GM18498 (cell line): Measurements from ENCODE around the gene IFI6.
A peak's percentile ranks its signal among the peaks of the same experiment; 100 is the strongest.
"Not testable (repeated sequence)": the region's sequence is repeated elsewhere in the genome, so short reads cannot be mapped to it uniquely, and the experiment has no call there.

Experiments
- ATAC-seq: cut with Tn5 transposase; IDR thresholded peaks from one replicate; pipeline ENCODE4 v1.9.1; 2021; ENCODE audit warnings: mild to moderate bottlenecking, moderate library complexity; ENCODE audit not compliant: unreplicated experiment

IFI6 gene, protein sequence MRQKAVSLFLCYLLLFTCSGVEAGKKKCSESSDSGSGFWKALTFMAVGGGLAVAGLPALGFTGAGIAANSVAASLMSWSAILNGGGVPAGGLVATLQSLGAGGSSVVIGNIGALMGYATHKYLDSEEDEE

GRCh38 chr1:27671964-27672749, at the start of gene IFI6:
Gene IFI6 (minus strand): TSS chr1:27672192. CDS start chr1:27669314, 2,878 bp downstream.
- peak; percentile 79 for ATAC-seq

GRCh38 chr1:27719286-27720251, 47.6 kb upstream of the IFI6 start:
- no peak for ATAC-seq

GRCh38 chr1:27716262-27716895, 44.4 kb upstream of the IFI6 start:
- ATAC-seq, result no peak

DNA sequence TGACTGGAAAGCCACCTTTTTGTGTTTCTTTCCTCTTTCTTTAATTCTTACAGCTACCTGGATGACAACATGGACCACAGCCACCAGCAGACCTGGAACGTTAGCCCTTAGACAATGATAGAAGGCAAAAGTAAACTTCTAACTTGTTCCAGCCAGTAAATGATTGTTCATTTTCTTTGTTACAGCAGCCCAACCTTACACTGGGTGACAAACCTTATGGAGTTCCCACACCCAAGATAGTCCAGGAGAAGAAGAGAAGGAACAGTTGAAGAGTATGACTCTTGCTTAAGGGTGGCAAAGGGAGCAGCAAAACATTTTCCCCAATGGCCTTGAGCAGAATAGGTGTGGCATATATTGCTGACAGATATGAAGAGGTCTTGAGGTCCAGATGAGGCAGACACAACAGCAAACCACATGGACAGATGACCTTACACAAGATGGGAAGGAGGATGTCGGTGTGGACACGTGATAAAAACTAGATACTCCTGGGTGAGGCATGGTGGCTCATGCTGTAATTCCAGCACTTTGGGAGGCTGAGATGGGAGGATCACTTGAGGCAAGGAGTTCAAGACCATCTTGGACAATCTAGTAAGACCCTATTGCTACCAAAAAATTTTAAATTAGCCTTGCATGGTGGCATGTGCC, 42.0 kb upstream of the IFI6 start:
- ATAC-seq, result no peak

- ATAC-seq, result no peak
Observed at GRCh38 chr1:27713139-27713725, 41.2 kb upstream of the IFI6 start.

GRCh38 chr1:27710574-27710973, 38.6 kb upstream of the IFI6 start:
- no peak for ATAC-seq

GRCh38 chr1:27705545-27705944, 33.6 kb upstream of the IFI6 start:
- ATAC-seq, result no peak

- ATAC-seq, result no peak
Observed at GRCh38 chr1:27704958-27705357, 33.0 kb upstream of the IFI6 start.

DNA sequence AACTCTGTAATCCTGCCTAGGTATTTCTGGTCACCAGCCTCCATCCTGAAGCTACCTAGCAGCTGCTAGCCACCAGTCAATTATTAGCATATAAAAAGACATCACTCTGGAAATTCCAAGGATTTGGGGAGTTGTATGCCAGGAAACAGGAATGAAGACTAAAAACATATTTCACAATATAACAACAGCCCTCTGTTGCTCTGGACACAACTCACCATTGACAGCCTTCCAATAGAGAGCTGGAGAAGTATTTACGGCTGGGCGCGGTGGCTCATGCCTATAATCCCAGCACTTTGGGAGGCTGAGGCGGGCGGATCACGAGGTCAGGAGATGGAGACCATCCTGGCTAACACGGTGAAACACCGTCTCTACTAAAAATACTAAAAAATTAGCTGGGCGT, 24.8 kb upstream of the IFI6 start:
- not testable (repeated sequence) for ATAC-seq

DNA sequence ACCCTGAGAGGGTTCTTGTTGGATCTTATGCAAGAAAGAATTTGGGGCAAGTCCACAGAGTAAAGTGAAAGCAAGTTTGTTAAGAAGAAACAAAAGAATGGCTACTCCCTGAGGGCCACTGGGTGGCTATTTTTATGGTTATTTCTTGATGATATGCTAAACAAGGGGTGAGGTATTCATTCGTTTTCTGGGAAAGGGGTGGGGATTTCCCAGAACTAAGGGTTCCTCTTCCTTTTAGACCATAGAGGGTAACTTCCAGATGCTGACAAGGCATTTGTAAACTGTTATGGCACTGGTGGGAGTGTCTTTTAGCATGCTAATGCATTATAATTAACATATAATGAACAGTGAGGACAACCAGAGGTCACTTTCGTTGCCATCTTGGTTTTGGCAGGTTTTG, 18.2 kb upstream of the IFI6 start:
- ATAC-seq, result no peak

DNA sequence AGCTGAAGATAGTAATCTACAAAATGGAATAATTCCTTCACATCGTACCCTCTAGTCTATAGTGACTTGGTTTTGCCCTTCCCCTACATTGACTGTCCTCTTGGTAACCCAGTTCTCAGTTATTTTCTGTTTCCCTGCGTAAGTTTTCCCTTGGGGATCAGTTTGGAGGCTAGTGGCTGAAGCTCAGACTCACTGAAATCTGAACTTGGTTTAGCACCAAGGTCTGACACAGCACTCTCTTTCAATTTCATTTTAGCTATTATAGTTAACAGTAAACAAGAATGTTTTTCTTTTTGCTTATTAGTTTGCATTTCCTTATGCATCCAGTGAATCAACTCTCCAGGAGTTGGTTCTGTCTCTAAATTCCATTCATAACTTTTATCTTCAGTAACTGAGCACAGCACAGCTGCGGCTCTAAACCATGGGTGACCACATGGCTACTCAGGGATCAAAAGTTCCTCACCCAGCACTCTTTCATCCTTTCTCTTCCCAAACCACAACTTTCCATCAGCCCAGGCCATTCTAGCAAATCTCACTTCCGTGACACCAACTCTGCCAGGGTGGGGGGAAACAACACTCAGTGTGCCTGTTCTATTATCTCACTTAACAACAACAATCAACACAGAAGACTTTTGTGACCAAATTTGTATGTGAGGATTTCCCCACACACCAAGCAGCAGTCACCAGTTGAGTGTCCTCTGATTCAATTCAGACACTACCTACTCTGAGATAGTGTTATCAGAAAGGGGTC, 17.6 kb upstream of the IFI6 start:
- no peak for ATAC-seq

DNA sequence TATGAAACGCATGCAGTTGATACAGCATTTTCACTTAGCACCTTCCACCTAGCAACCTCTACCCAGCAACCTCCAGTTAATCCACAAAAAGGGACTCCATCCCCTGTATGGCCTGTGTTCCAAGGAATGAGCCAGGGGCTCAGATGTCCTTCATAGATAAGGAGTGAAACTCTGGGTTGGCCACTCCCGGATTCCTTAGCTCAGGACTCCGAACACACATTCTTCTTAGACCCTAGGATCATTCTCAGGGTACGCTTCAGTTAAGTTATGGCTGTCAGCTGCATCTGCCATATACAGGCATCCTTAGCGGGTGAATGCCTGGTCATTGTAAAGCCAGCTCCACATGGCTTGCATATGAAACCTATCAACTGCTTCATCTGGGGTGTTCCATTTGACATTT, 15.9 kb upstream of the IFI6 start:
- ATAC-seq, result no peak

DNA sequence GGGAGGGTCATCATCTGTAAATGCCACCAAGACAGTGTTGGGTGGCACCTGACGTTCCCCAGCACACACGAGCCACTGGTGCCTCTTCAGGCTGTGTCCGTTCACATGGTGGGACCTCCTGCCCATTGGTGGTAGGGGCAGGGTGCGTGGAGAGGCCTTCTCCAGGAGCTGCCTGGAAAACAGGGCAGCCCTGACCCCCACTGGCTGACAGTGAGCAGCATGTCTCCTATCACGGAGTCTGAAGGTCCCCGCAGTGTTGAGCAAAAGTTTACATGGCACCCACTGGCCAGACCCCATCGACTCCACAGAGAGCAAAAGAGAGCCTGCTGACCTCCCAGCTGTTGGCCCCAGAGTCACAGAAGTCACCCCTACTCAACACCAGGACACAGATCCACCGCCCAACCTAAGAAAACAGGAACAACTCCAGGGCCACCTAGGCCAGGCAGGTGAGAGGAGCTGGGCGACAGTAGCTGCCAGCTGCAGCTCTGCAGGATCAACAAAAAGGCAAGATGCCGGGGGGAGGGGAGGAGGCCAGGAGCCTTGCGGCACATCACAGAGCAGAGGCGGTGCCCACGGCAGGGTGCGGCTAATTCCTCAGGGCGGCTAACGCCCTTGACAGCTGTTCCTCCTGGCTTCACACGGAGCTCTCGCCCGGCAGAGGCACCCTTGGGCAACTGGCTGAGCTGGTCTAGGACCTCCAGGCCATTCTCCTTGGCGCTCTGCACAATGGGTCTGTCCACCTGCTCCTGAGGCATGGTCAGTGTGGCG, 14.4 kb upstream of the IFI6 start:
- ATAC-seq, result no peak

GRCh38 chr1:27684176-27684575, 12.2 kb upstream of the IFI6 start:
- ATAC-seq, result no peak

DNA sequence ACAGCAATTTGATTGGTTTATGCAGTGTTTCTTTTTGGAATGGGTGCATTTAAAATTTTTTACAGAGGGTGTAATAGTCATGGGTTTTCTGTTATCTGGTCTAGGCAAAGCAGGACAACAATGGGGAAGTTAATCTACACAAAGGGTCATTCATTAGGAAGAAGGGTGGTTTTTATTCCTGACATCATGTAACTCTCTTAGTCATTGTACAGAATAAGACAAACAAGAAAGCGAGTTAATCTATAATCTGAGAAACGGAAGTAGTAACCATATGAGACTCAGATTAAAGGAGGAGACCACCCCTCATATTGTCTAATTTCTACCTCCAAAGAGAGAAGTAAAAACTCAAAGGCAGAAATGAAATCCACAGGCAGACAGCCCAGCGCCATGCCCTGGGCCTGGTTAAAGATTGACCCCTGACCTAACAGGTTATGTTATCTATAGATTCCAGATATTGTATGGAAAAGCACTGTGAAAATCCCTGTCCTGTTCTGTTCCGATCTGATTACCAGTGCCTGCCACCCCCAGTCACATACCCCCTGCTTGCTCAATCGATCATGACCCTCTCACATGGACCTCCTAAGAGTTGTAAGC, 10.5 kb upstream of the IFI6 start:
- no peak for ATAC-seq

GRCh38 chr1:27681580-27681979, 9.6 kb upstream of the IFI6 start:
- not testable (repeated sequence) for ATAC-seq

DNA sequence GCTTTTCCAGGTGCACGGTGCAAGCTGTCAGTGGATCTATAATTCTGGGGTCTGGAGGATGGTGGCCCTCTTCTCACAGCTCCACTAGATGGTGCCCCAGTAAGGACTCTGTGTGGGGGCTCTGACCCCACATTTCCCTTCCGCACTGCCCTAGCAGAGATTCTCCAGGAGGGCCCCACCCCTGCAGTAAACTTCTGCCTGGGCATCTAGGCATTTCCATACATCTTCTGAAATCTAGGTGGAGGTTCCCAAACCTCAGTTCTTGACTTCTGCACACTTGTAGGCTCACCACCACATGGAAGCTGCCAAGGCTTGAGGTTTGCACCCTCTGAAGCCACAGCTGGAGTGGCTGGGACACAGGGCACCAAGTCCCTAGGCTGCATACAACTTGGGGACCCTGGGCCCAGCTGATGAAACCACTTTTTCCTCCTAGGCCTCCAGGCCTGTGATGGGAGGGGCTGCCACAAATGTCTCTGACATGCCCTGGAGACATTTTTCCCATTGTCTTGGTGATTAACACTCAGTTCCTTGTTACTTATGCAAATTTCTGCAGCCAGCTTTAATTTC, 8.3 kb upstream of the IFI6 start:
- not testable (repeated sequence) for ATAC-seq

- no peak for ATAC-seq
Observed at GRCh38 chr1:27678747-27679146, 6.8 kb upstream of the IFI6 start.
